Fibroblast of villous mesenchyme (primary cell): Measurements from ENCODE around the gene ATP2A3. TPM values are rescaled to one million over a fixed set of nuclear protein-coding genes. Genes with fewer than 3 reads are reported as not detected.

Experiments used
- DNase-seq: peaks from one replicate; pipeline ENCODE4 v3.0.0-alpha.2; 2010; ENCODE audit warnings: low read depth
- H3K4me3 ChIP-seq: 2 replicates; pipeline ENCODE4 v1.5.1; 2011; ENCODE audit warnings: low read depth, mild to moderate bottlenecking, low read length
- CTCF ChIP-seq: IDR thresholded peaks from 2 replicates; pipeline ENCODE4 v1.5.1; 2012; ENCODE audit warnings: low read depth, mild to moderate bottlenecking, low read length; ENCODE audit not compliant: insufficient read depth
- total RNA-seq: library from RNA; depleted of rRNA; stranded (reverse); fragments of >200 nt; gene quantifications from 2 replicates; pipeline ENCODE4 v1.2.3, GENCODE V29; 2012

Gene ATP2A3
- total RNA-seq, 1 donor, result 0.43 TPM

GRCh38 chr17:3880983-3881382 is 83.3 kb downstream of the ATP2A3 start:
- DNase-seq, result no peak
- no peak for TF ChIP-seq CTCF
- no peak overlapping the region for H3K4me3 ChIP-seq

- no peak overlapping the region for H3K4me3 ChIP-seq
- TF ChIP-seq CTCF, result no peak
- DNase-seq, result no peak
These were observed 84.4 kb downstream of the ATP2A3 start for GRCh38 chr17:3879591-3880417.

GRCh38 chr17:3879186-3879585 is 85.1 kb downstream of the ATP2A3 start:
- no peak overlapping the region for H3K4me3 ChIP-seq
- TF ChIP-seq CTCF, result no peak
- peak; percentile 38 for DNase-seq

GRCh38 chr17:3877220-3877619 is 87.0 kb downstream of the ATP2A3 start:
- H3K4me3 ChIP-seq, result no peak overlapping the region
- TF ChIP-seq CTCF, result no peak
- no peak for DNase-seq

- H3K4me3 ChIP-seq, result no peak overlapping the region
- TF ChIP-seq CTCF, result no peak
- DNase-seq, result no peak
These were observed 88.9 kb downstream of the ATP2A3 start for GRCh38 chr17:3875317-3875716.

Other genes with a start within 250 kb of the ATP2A3 start
- gene HASPIN, start 240.5 kb downstream of the ATP2A3 start, total RNA-seq, result 5.5 and 6.9 TPM in 2 replicates
- gene ITGAE, start 163.2 kb downstream of the ATP2A3 start, total RNA-seq, result 20.6 and 37.1 TPM in 2 replicates
- gene NCBP3, start 118.2 kb downstream of the ATP2A3 start, total RNA-seq, result 17.7 and 26.3 TPM in 2 replicates
- gene CAMKK1, start 71.4 kb downstream of the ATP2A3 start, total RNA-seq, result 2.2 and 3.9 TPM in 2 replicates
- gene P2RX1, start 48.0 kb downstream of the ATP2A3 start, total RNA-seq, result 1.3 and 2.3 TPM in 2 replicates
- 43.8 and 48.4 TPM in 2 replicates for gene ZZEF1, start 178.6 kb upstream of the ATP2A3 start, total RNA-seq
- 19.4 and 19.6 TPM in 2 replicates for gene CYB5D2, start 178.8 kb upstream of the ATP2A3 start, total RNA-seq